Stimulated activated CD4-positive, alpha-beta T cell treated with anti-CD3 and anti-CD28 coated beads, Interleukin-4, amount 100 ng/mL, for 24 hours (primary cell): ENCODE results near the gene ARSI.

ENCODE experiments used
- DNase-seq: peaks from one replicate; pipeline ENCODE4 v3.0.0-alpha.2; 2020

The ARSI gene

DNA sequence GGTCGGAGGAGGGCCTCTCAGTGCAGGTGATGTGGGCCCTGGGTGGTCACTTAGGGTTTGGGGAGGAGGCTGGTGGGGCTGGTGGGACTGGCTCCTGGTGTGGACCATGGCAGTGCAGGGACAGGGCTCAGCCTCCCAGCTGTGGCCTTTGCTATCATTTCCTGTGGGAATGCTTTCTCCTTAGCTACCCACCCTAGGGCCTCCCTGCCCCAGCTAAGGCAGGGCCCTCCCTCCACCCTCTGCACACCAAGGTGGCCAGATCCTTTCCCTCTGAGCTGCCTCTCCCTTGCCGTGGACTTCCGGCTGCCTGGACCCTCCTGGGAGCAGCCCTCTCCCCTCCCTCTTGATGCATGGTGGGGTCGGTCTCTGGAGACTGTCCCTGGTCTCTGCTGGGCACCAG, 22.7 kb upstream of the ARSI start:
- DNase-seq, result no peak

DNA sequence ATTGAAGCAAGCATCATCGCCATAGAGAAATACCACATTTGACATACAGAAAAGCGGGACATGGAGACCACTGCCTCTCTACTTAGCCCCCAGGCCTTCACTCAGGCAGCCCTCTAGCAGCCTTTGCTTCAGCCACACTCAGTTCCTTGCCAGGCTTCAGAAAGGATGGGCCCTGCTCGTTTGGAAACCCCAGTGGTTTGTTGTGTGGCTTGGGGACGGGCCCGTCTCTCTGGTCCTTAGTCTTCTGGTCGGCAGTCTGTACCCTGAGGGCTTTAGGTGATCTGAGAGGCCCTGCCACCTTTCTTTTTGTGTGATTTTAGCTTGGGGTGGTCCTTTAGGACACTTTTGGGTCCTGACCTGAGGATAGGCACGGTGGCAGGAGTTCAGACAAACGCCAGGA, 21.1 kb upstream of the ARSI start:
- DNase-seq, result no peak

DNA sequence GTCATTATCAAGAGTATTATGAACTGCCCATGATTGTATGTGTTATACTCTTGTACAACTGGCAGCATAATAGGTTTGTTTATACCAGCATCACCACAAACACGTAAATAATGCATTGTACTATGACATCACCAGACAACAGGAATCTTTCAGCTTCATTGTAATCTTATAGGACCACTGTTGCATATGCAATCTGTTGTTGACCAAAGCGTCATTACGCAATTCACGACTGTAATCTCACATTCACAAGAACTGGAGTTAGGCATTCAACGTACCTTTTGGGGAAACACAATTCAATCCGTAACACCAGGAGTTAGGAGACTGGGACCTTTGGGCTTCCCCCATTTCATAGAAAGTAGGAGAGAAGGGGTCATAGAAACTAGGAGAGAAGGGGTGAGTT, 20.4 kb upstream of the ARSI start:
- DNase-seq, result no peak

DNA sequence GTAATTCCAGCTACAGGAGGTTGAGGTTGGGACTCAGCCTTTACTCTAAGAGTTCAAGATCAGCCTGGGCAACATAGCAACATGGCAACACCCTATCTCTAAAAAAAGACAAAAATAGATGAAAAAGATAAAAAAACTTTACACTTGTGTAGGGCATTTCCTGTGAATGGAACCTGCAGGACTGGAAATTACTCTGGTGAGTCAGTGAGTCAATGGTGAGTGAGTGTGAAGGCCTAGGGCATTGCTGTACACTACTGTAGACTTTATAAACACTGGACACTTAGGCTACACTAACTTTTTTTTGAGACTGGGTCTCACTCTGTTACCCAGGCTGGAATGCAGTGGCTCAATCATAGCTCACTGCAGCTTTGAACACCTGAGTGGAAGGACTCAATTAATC, 19.5 kb upstream of the ARSI start:
- DNase-seq, result no peak

DNA sequence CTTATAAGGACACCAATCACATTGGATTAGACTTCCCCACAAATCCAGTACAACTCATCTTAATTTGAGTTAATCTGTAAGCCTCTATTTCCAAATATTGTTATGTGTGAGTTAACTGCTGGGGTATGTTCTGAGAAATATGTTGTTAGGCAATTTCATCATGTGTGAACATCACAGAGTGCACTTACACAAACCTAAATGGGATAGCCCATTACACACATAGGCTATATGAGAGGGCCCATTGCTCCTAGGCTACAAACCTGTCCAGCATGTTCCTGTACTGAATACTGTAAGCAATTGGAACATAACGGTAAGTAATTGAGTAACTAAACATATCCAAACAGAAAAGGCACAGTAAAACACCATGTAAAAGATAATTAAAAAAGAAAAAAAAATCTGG, 19.1 kb upstream of the ARSI start:
- DNase-seq, result no peak

DNA sequence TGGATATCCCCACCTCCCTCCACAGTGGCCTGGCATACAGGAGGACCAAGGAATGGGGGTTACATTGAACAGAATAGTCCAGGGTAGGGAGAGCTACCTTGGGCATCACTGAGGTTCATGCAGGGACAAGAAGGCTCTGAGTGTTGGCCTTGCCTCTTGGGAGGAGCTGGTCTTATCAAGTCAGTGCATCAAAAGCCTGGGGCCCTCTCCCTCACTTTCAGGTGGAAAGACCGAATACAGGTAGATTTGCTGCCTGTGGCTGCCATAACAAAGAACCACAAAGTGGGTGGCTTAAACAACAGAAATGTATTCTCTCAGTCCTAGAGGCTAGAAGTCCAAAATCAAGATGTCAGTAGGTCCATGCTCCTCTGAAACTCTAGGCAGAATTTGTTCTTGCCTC, 18.5 kb upstream of the ARSI start:
- DNase-seq, result no peak

DNA sequence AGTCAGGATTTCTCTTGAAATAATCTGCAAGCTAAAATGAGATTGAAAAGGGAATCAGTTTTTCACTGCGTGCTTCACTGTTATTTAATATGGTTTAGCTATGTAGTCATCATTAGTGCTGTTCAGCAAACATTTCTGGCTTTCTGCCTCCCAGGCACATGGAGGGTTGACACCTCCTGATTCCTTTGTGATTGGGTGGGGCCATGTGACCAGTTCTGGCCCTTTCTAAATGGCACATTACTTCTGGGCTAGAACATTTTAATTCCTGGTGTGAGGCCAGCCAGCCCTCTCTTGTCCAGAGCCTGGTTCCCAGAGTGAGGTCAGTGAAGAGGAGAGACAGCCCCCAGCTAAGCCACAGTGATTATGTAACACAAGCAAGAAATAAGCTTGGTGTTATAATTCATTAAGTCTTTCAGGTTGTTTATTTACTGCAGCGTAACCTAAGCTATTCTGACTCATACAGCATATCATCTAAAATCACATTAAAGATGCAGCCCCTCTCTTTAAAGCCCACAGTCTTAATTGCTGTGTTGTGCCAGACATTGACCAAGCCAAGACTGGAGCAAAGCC, 17.4 kb upstream of the ARSI start:
- no peak for DNase-seq

DNA sequence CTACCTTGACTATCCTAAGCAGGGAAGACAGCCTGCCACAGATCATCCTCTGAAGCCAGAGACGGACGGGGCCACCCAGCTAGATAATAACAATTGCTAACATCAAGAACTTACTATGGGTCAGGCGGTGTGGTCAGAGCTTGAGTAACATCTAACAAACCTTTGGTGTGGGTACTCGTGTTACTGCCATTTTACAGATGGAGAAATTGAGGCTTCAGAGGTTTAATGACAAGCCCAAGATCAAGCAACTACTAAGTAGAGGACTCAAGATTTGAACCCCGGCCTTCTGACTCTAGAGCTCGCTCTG, 16.7 kb upstream of the ARSI start:
- no peak for DNase-seq

DNA sequence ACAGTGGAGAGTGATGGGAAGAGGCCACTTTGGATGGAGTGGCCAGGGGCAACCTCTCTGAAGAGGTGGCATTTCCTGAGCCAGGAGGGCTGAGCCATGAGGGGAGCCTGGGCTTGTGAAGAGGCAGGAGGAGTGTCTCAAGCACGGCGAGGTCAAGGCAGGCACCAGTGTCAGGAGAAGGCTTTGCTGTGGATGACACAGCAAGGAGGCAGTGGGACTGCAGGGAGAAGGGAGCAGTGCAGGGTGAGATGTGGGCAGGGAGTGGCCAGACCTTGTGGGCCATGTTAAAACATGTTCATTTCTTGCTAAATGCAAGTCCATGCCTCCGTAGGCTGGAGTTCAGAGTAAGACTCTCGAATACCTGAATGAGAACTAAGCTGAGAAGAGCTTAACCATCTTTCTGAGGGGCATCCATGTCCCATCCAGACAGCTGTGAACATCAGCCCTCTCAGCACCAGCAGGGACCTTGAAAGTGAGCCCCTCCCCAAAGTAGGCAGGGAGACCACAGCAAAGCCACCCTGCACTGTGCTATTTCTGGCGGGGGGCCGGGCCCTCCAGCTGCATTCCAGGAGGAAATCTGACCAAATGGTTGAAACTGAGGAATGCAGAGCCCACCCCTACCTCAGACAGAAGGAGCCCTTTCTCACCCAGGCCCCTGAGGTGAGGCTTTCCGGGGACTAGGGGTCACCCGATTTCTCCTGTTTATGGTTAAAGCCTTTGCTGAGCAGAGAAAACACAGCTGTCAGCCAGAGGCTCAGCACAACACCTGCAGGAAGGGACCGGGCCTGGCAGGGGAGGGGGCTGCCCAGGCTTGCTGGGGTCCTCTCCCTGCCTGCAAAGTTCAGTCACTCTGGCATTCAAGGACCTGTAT, 16.1 kb upstream of the ARSI start:
- no peak for DNase-seq

DNA sequence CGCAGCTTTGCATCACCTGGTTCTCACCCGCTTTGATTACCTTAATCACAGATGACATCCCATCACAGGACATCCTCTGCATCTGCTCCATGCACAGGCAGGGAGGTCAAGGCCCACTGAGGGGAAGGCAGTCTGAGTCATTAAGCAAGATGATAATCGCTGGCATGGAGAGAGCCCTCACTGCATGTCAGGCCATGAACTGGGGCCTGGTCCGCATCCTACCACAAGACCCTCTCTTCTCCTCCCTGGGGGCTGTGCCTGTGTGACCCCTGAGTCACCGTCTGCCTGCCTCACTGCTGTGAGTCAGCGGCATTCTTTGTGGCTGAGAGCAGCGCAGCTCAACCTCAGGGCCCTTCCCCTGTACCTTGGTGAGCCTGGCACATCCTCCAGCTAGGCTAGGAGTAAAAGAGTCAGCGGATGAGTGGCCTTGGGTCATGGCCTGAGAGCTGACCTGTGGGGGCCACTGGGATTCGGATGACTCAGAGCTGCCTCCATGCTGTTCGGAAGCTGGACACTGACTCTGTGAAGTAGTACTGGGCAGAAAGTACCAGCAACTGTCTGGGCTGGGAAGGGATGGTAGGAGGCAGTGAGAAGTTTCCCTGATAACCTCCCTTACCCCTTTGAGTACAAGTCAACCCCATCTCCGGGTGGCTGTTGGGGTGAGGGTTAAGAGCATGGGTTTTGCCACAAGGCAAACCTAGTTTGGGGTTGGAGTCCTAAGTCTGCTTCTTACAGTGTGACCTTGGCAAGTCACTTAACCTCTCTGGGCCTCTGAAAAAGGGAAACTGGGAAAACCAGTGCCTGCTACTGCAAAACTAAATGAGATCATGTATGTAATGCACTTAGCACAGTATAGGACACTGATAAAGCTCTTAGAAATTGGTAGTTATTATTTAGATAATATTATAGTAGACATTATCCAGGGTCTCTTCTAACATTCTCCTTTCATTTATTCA, 14.6 kb upstream of the ARSI start:
- DNase-seq, result no peak

DNA sequence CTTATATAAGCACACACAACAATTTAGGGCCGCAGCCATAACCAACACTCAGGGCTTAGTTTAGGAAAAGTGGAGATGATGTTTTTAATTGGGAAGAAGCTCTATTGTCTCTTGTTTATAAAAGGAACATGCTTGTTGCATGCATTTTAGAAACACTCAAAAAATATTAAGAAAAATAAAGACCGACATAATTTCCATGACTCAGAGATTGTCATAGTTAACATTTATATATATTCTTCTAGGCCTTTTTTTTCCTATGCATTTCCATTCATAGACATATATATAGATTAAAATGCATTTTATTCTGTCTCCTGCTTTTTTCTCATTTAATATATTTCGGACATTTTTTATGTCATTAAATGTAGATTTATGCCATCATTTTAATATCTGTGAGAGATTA, 13.6 kb upstream of the ARSI start:
- no peak for DNase-seq

DNA sequence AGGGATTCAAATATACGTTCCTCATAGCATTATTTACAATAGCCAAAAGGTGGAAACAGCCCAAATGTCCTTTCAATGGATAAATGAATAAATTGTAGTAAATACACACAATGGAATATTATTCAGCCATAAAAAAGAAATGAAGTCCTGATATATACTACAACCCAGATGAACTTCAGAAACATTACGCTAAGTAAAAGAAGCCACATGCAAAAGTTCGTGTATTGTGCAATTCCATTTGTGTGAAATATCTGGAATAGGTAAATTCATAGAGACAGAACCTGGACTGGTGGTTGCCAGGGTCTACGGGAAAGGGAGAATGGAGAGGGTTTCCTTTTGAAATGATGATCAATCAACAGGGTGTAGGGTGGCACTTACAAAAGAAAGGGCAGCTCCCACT, 12.5 kb upstream of the ARSI start:
- no peak for DNase-seq

DNA sequence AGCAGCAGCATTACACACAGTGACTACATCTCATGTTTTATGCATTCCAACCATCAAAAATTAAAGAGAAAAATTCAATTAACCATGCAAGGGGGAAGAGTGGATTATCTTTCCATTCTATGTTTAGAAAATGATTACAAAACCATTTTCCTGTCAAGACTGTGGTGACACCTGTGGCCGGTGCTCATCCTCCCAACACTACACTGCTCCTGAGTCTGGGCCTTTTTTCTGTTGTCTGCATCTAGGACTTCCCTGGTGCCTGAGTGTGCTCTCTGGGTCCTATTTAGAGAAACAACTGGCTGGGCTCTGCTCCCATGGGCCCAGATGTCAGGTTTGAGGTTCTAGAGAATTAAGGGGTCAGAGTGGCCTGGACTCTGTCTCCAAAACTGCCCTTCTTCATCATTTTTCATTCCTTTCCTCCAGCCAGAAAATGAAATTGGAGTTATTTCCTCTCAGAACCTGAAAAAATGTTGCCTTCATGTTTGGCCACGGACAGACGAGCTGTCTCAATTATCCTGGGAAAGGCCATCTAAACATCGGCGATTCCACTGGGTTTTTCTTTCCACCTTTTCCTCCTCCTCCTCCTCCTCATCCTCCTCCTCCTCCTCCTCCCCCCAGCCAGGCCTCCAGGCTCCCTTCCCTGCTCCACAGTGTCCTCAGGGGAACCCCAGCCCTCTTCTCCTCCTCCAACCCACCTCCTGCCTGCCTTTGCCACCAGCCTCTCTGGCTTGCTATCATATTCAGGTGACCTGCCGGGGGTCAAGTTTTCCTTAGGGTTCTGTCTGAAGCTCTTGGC, 11.4 kb upstream of the ARSI start:
- DNase-seq, result no peak

DNA sequence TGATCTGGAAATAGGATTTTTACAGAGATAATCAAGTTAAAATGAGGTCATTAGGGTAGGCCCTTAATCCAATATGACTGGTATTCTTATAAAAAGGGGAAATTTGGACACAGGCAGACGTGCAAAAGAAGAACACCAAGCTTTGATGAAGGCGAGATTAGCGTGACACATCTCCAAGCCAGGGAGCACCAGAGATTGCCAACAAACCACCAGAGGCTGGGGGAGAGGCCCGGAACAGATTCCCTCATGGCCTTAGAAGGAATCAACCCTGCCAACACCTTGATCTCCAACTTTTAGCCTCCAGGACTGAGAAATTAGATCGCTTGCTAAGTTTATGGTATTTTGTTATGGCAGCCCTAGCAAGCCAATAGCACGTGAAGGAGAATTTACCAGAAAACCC, 10.8 kb upstream of the ARSI start:
- no peak for DNase-seq

DNA sequence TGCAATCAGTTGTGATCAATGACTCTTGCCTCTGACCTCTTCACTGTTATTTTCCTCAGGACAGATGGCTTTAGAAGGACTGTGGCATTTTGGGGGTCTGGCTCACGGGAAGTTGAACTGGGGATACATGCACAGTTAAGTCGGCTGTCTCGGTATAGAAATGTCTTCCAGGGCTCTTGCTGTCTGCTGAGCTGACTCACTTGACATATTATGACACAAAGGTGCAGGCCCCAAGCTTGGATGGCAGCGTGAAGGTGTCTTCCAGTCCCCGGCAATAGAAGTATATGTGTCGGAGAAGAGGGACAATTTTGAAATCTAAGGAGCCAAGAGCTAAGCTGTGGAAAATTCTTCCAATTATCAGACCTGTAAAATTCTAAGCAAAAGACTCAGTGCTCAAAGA, 9.8 kb upstream of the ARSI start:
- DNase-seq, result no peak

DNA sequence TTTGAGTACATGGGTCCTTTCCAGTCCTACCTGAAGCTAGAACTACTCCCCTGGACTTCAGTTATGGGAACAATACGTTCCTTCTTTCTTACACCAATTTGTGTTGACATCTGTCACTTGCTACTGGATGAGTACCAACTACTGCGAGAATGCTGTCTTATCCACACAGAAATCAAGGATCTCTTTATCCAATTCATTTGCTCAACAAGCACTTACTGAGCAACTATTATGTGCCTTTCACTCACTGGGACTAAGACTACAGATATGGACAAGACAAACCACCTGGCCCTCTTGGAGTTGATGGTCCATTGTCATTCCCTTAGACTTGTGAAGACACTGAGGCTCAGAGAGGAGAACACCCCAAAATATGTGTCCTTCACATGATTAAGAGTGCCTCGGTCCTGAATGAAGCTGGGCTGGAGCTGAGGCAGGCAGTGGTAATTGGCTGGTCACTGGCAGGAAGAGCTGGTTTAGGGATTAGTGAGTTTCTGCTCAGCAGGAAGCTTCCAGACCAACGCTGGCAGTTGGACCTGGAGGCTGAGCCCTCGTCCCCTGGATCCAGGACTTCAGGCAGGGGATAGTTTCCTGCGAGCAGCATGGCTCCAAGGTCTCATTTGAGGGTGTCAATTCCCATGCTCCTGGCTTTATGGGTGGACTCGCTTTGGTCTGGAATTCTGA, 8.4 kb upstream of the ARSI start:
- DNase-seq, result no peak

DNA sequence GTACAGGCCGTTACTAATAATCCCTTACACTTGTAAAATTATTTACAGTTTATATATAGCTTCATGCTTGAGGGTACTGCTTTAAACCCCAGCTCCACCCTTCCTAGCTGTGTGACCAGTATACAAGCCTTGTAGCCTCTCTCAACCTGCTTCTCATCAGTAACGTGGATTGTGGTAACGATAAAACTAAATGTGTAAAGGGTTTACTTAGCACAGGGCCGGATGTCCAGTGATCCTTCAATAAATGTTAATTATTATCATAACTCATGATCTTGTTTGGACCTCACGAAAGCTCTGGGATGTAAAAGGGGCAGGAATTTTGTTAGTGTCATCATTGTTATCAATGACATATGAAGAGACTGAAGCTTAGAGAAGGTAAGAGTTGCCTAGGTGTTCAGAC, 7.5 kb upstream of the ARSI start:
- DNase-seq, result no peak

DNA sequence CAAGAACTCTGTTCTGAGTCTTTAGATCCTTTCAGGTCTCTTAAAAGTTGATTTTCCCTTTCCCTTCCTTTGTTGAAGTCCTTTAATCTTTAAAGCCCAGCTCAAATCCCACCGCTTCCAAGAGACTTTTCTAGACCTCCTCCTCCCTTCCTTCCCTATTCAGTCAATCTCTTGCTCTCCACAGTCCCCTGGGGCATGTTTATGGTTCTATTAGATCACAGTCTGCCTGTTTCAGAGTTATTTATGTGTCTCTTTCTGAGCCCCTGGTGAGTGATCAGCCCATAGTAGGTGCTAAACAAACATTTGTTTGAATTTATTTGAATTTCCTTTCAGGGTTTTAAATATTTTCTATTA, 7.2 kb upstream of the ARSI start:
- no peak for DNase-seq

DNA sequence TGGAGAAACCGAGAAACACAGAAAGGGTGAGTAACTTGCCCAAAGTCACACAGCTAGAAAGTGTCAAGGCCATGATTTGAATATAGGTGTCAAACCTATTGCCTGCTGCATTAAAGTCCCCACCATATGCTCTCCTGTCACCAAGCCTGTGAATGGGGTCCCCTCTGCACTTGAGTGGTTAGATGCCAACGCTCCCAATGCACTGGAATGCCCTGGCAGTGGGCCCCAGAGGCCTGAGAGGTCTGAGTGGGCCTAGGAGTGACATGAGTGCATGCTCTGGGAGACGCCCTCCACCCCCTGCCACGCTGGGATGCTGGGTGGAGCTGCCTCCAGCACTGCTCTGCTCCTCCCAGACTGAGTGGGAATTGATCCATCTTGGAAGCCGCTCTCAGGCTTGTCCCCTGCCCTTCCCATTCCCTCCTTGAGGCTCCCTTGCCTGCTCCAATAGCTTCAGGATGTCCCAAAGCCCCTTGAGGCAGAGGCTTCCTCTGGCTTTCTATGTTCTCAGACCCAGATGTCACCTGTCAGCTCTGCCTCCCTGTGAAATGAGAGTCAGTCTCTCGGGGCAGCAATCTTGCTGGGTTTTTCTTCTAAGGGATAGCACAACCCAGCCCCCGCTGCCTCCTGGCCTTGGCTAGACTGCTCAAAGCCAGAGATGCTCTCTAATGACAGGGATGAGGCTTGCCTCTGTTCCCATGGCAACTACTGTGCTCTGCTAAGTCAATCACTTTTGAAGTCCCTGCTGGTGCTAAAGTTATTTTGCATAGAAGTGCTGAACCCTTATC, 6.6 kb upstream of the ARSI start:
- DNase-seq, result no peak

DNA sequence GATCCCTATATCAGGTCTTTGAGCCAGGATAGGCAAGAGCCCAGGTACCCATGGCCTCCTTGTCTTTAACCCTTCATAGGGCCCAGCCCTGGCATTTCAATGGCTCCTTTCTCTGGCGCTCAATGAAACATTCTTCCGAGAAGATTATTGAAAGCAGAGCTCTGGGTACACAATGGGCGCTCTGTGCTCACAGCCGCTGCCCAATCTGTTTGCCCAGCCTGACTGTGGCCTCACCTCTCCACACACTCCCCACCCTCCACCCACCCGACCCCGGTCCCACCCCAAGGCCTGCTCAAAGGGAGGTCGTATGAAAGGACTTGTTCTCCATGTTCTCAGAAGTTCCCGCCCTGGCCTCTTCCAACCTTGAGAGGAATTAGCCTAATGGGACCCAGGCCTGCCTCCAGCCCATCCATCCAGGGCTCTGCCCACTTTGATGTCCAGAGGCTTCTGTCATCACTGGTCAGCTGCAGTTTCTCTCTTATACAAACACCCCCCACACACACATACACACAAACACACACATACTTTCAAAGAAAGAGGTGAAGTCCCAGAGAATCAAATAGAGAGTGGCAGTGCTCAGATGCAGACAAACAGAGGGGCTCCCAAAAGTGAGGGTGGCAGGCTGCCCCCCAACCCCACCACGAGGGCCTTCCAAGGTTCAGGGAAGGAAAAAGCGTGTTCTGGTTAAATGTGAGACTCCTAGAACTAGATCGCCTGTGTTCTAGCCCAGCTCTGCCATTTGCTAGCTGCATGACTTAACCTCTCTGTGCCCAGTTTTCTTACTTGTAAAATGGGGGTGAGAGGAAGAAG, 5.1 kb upstream of the ARSI start:
- no peak for DNase-seq

DNA sequence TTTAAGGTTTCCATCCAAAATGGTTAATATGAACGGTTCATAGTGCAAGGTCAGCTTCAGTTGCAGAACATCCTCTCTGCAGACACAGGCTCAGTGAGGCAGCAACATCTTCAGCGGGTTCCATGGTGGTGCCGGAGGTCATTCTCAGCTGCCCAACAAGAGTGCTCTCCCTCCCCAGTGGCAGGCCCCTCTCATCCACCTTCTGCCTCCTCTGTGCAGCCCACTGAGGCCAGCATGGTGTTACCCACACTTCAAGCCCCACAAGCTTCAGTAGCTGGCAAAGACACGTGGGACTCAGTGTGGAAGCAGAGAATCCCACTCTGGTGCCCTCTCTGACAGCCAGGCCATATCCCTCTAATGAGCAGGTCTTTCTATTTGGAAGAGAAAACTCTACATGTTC, 4.1 kb upstream of the ARSI start:
- DNase-seq, result no peak
